ENCODE measurements around the gene PRDX2. TPM values are rescaled to one million over a fixed set of nuclear protein-coding genes. Genes with fewer than 3 reads are reported as not detected.
"Not testable (repeated sequence)": the region's sequence is repeated elsewhere in the genome, so short reads cannot be mapped to it uniquely, and the experiment has no call there.

The PRDX2 gene
- 155 and 156 TPM in 2 replicates for total RNA-seq

DNA sequence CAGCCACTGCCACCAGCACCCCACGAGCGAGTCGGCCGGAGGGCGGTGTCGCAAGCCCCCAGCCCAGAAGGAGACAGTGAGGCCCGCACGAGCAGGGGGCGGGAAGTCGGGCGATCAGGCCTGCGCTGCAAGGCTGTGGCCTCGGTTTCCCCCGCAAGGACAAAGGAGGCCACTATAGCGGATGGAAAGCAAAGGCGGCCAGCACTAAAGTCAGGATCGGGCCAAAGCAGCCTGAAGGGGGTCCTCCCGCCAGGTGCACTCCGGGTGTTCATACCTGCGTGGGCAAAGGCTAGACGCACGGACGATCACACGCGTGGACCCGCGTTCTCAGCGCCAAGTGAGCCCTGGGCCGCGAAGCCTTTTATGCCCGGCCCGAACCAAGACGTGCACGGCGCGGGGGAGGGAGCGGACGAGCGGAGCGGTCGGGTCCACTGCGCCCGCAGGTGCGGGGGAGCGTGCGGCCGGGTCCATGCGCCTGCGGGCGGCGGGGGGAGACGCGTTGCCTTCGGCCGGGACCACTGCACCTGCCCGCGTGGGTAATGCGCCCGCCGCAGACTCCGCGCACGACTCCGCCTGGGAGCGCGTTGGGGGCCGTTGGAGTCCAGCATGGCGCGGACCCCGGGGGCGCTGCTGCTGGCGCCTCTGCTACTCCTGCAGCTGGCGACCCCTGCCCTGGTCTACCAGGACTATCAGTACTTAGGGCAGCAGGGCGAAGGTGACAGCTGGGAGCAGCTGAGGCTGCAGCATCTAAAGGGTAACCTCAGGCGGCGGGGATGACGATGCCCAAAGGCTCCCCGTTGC is at the start of gene PRDX2, which contains the start of gene THSD8:
TSS of gene PRDX2 (minus strand) at position 335 of the 801 bp plus-strand sequence. CDS start 539 bp downstream, outside the sequence.
TSS of gene THSD8 (plus strand) at position 604 of the 801 bp plus-strand sequence. CDS start at position 607, 3 bp downstream.
- H3K9me3 ChIP-seq (ENCODE audit: low read depth, low read length), result no peaks in the 10 kb centered on the region
- peaks cover 13% of the 10 kb centered on the region for H3K79me2 ChIP-seq (ENCODE audit: insufficient read depth, low read length)
- peak within 1 kb of the TSS; percentile 94 for H2AFZ ChIP-seq (ENCODE audit: low read length)
- peak; percentile 96 for DNase-seq (ENCODE audit: insufficient read length, low spot score, missing footprints)
- H3K4me1 ChIP-seq (ENCODE audit: insufficient read depth, low read length), result peaks cover 17% of the 10 kb centered on the region
- peaks cover 3% of the 10 kb centered on the region for H4K20me1 ChIP-seq (ENCODE audit: insufficient read depth, low read length)
- H3K27ac ChIP-seq (ENCODE audit: low read depth, low read length), result peak within 1 kb of the TSS; percentile 66
- H3K27me3 ChIP-seq (ENCODE audit: insufficient read depth, low read length), result no peaks in the 10 kb centered on the region
- H3K4me2 ChIP-seq (ENCODE audit: insufficient read depth, low read length), result peak within 1 kb of the TSS; percentile 95
- no peak for TF ChIP-seq CTCF (IDR thresholded peaks at IDR 0.05; ENCODE audit: extremely low read depth, low read depth, low read length)
- peak within 1 kb of the TSS; percentile 94 for H3K4me3 ChIP-seq (ENCODE audit: insufficient read depth, low read length)
- peaks cover 8% of the 10 kb centered on the region for H3K36me3 ChIP-seq (ENCODE audit: insufficient read depth, low read length)

GRCh38 chr19:12847159-12848139 is 45.8 kb upstream of the PRDX2 start:
- Histone ChIP-seq H3K4me2 (ENCODE audit: insufficient read depth, low read length) (peak overlapping the region; percentile 84), H3K9me3 (ENCODE audit: low read depth, low read length) (no peaks in the 10 kb centered on the region), H3K27ac (ENCODE audit: low read depth, low read length) (no peak overlapping the region), H3K79me2 (ENCODE audit: insufficient read depth, low read length) (no peaks in the 10 kb centered on the region), H3K4me3 (ENCODE audit: insufficient read depth, low read length) (peak overlapping the region; percentile 58), H3K4me1 (ENCODE audit: insufficient read depth, low read length) (peaks cover 4% of the 10 kb centered on the region), H4K20me1 (ENCODE audit: insufficient read depth, low read length) (no peaks in the 10 kb centered on the region), H2AFZ (ENCODE audit: low read length) (peak overlapping the region; percentile 83), H3K27me3 (ENCODE audit: insufficient read depth, low read length) (peaks cover 6% of the 10 kb centered on the region), H3K36me3 (ENCODE audit: insufficient read depth, low read length) (no peaks in the 10 kb centered on the region)
- DNase-seq (ENCODE audit: insufficient read length, low spot score, missing footprints), result peak; percentile 99
- peak; percentile 88 for TF ChIP-seq CTCF (IDR thresholded peaks at IDR 0.05; ENCODE audit: extremely low read depth, low read depth, low read length)

- H3K4me3 ChIP-seq (ENCODE audit: insufficient read depth, low read length); H3K79me2 ChIP-seq (ENCODE audit: insufficient read depth, low read length); H2AFZ ChIP-seq (ENCODE audit: low read length); H3K27me3 ChIP-seq (ENCODE audit: insufficient read depth, low read length); H3K4me2 ChIP-seq (ENCODE audit: insufficient read depth, low read length); DNase-seq (ENCODE audit: insufficient read length, low spot score, missing footprints); H4K20me1 ChIP-seq (ENCODE audit: insufficient read depth, low read length); H3K9me3 ChIP-seq (ENCODE audit: low read depth, low read length); H3K27ac ChIP-seq (ENCODE audit: low read depth, low read length); H3K36me3 ChIP-seq (ENCODE audit: insufficient read depth, low read length); H3K4me1 ChIP-seq (ENCODE audit: insufficient read depth, low read length): not testable (repeated sequence)
Measured at GRCh38 chr19:12846613-12847012, 45.0 kb upstream of the PRDX2 start.

DNA sequence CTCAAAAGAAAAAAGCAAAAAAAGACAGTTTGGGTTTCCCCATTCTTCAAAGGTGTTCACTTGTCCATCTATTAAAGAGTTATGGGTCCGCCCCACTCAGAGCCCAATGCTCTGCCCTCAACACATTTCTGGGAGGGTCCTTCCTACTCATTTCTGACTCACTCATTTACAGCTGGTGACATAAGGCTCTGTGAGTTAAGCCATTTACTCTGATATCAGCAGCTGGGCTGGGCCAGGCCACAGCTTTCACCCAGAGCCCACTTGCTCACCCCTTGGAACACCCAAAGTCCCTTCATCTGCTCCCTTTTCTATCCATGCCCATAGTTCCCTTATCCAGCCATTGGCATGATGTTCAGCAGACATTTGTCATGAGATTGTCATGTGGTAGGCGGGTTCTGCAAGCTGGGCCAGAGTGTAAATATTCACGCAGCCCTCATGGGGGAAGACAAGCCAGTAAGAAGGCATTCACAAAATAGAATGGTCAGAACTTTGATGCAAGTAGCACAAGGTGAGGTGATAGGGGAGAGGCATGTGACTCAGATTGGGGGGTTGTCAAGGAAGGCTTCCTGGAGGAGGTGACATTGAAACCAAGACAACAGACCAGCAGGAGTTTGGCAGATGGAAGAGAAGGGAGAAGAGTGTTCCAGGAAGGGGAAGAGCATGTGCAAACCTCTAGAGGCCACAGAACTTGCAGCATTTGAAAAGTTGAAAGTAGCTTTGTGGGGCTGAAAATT is 42.6 kb upstream of the PRDX2 start:
- Histone ChIP-seq H3K79me2 (ENCODE audit: insufficient read depth, low read length) (no peaks in the 10 kb centered on the region), H3K36me3 (ENCODE audit: insufficient read depth, low read length) (no peaks in the 10 kb centered on the region), H2AFZ (ENCODE audit: low read length) (no peak overlapping the region), H3K4me1 (ENCODE audit: insufficient read depth, low read length) (peaks cover 4% of the 10 kb centered on the region), H3K9me3 (ENCODE audit: low read depth, low read length) (no peaks in the 10 kb centered on the region), H3K4me2 (ENCODE audit: insufficient read depth, low read length) (no peak overlapping the region), H3K4me3 (ENCODE audit: insufficient read depth, low read length) (no peak overlapping the region), H4K20me1 (ENCODE audit: insufficient read depth, low read length) (no peaks in the 10 kb centered on the region), H3K27ac (ENCODE audit: low read depth, low read length) (no peak overlapping the region), H3K27me3 (ENCODE audit: insufficient read depth, low read length) (peaks cover 28% of the 10 kb centered on the region)
- TF ChIP-seq CTCF (IDR thresholded peaks at IDR 0.05; ENCODE audit: extremely low read depth, low read depth, low read length), result no peak
- peak; percentile 85 for DNase-seq (ENCODE audit: insufficient read length, low spot score, missing footprints)
